Measurements from ENCODE around the gene TLK2.
A peak's percentile ranks its signal among the peaks of the same experiment; 100 is the strongest.

The TLK2 gene

GRCh38 chr17:62630365-62631085 is 151.9 kb downstream of the TLK2 start:
- DNase-seq: no peak

- no peak for DNase-seq
Measured at GRCh38 chr17:62631086-62631935, 152.7 kb downstream of the TLK2 start.

GRCh38 chr17:62631936-62632924 is 153.6 kb downstream of the TLK2 start:
- no peak for DNase-seq

GRCh38 chr17:62637809-62638208 is 159.2 kb downstream of the TLK2 start:
- peak in 1 of 2 experiments; percentile 18 for DNase-seq

GRCh38 chr17:62641153-62641552 is 162.5 kb downstream of the TLK2 start:
- DNase-seq: no peak

- no peak for DNase-seq
Measured at GRCh38 chr17:62641951-62642350, 163.3 kb downstream of the TLK2 start.

- DNase-seq: no peak
Measured at GRCh38 chr17:62643496-62643895, 164.9 kb downstream of the TLK2 start.

- peak; percentile 98 to 99 for DNase-seq
Measured at GRCh38 chr17:62644487-62645173, 166.0 kb downstream of the TLK2 start.

- DNase-seq: peak; percentile 75 to 90
Measured at GRCh38 chr17:62648251-62648955, 169.8 kb downstream of the TLK2 start.

- no peak for DNase-seq
Measured at GRCh38 chr17:62648956-62649294, 170.3 kb downstream of the TLK2 start.

GRCh38 chr17:62649570-62649969 is 170.9 kb downstream of the TLK2 start:
- no peak for DNase-seq

GRCh38 chr17:62650587-62650986 is 172.0 kb downstream of the TLK2 start:
- no peak for DNase-seq

GRCh38 chr17:62652251-62653001 is 173.8 kb downstream of the TLK2 start:
- no peak for DNase-seq

GRCh38 chr17:62653002-62653825 is 174.6 kb downstream of the TLK2 start:
- DNase-seq: peak; percentile 82 to 86

GRCh38 chr17:62653826-62654761 is 175.5 kb downstream of the TLK2 start:
- no peak for DNase-seq

GRCh38 chr17:62655656-62656055 is 177.0 kb downstream of the TLK2 start:
- no peak for DNase-seq

GRCh38 chr17:62656446-62656845 is 177.8 kb downstream of the TLK2 start:
- DNase-seq: peak in 1 of 2 experiments; percentile 47

- DNase-seq: peak in 1 of 2 experiments; percentile 13
Measured at GRCh38 chr17:62657145-62657665, 178.6 kb downstream of the TLK2 start.

- no peak for DNase-seq
Measured at GRCh38 chr17:62657690-62658089, 179.1 kb downstream of the TLK2 start.
